Measurements from ENCODE around the gene RBBP5.

DNA sequence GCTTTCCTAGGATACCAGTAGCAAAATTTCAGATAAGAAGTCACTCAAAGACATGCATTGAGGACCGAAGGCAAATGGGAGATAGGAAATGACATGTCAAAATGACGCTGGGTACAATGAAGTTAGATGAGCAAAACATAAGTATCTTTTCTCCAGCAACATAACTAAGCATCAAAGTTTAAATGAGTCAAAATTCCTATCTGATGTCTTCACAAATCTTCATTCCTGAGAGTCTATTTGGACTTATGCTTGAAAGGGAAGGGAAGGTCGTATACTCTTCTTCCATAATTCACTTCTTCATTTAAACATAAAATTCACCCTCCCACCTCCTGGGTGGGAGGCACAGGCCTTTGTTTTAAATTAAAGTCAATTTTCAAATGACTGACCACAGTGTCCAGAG is 33.4 kb downstream of the RBBP5 start:
- TF ChIP-seq CTCF (IDR thresholded peaks at IDR 0.05) (no peak), POLR2A (IDR thresholded peaks at IDR 0.05) (no peak)

Measured in testis (tissue), 2 donors.